ENCODE results near the gene CTBP1. TPM values are rescaled to one million over a fixed set of nuclear protein-coding genes. Genes with fewer than 3 reads are reported as not detected.

Gene CTBP1
- total and polyA plus RNA-seq, 7 donors, result 67.9 to 162 (median 113) TPM

GRCh38 chr4:1202526-1203011 lies 46.4 kb downstream of the CTBP1 start:
- H3K27ac ChIP-seq, result peak overlapping the region; percentile 69 to 85 (median 74)

DNA sequence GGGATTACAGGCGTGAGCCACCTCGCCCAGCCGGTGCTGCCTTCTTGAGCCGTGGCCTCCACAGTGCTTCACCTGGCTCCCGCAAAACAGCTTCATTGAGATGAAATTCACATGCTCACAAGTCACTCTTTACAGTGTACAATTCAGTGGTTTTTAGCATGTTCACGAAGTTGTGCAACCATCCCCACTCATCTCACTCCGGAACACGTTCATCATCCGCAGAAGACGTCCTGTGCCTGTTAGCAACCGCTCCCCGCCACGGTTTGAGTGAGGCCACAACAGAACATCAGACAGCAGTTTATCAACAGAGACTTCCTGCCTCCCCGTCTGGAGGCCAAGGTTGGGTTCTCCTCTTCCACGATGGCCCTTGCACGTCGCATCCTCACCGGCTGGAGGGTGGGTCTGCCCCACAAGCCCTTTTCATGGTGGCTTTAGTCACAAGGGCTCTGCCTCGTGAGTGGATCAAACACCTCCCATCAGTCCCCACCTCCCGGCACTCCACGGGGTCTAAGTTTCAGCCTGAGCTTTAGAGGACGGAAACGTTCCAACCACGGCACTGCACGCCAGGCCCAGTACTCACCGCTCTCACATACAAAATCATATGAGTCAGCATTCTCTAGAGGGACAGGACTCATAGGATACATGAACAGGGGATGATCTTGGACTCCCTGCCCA lies 46.9 kb downstream of the CTBP1 start:
- H3K4me3 ChIP-seq, result peak overlapping the region in 2 of 4 donors; percentile 34 to 40
- TF ChIP-seq POLR2AphosphoS5 (IDR thresholded peaks at IDR 0.05) (peak; percentile 61 to 80 (median 74)), POLR2A (IDR thresholded peaks at IDR 0.05) (peak in 1 of 2 donors; percentile 15), EP300 (IDR thresholded peaks at IDR 0.05) (peak in 2 of 4 donors; percentile 38 to 52), CTCF (IDR thresholded peaks at IDR 0.05) (no peak)
- H3K27ac ChIP-seq, result peak overlapping the region; percentile 69 to 85 (median 74)
- H3K4me1 ChIP-seq, result peaks cover 0 to 40% (median 38%) of the 10 kb centered on the region in 4 donors
- no peaks in the 10 kb centered on the region for H3K27me3 ChIP-seq
- DNase-seq, result peak; percentile 96
- H3K36me3 ChIP-seq, result no peaks in the 10 kb centered on the region
- intact Hi-C loops (cut with DNase I), result loop anchor here (5.0 kb wide), 1 partner anchor 35 kb away; no protein-coding TSS in a partner anchor
- H3K9me3 ChIP-seq, result no peaks in the 10 kb centered on the region
- WGBS, 2 donors, result 37 to 73% methylated on average over 26 of the region's 26 CpGs

More at GRCh38 chr4:1202526-1203011, 46.4 kb downstream of the CTBP1 start:
- 90% methylated on average over 19 of the region's 19 CpGs for WGBS, 2 donors
- Histone ChIP-seq H3K36me3 (no peaks in the 10 kb centered on the region), H3K4me1 (peaks cover 0 to 43% (median 42%) of the 10 kb centered on the region in 4 donors), H3K4me3 (no peak overlapping the region), H3K9me3 (no peaks in the 10 kb centered on the region), H3K27me3 (no peaks in the 10 kb centered on the region)
- peak; percentile 64 for DNase-seq
- intact Hi-C loops (cut with DNase I), result loop anchor here (5.0 kb wide), 1 partner anchor 35 kb away; no protein-coding TSS in a partner anchor
- TF ChIP-seq CTCF (IDR thresholded peaks at IDR 0.05) (no peak), POLR2AphosphoS5 (IDR thresholded peaks at IDR 0.05) (no peak), POLR2A (IDR thresholded peaks at IDR 0.05) (no peak), EP300 (IDR thresholded peaks at IDR 0.05) (no peak)

DNA sequence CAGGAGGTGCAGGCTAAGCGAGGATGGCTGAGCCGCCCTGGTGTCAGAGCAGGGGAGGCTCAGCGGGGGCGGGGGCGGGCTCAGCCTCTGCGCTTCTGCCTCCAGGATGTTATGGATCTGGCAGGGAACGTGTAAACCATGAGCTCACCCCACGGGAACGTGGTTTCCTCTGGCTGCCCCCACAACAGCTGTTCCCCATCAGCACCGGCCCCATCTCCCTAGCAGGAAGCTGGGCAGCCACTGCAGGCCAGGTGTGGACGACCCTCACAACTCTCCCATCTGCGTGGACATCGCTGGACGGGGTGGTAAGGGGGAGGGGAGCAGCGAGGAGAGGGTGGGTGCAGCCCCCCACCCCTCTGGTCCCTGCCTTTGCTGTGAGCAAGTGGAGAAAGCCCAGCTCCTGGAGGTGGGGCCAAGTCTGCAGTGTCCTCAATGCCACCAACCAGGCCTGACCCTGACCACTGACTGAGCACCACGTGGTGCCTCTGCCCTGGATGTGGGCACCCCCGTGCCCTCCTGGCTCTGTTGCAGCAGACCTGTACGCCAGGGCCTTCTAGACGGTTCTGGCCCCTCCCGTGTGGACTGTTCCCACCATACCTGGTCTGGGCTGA lies 48.4 kb downstream of the CTBP1 start:
- TF ChIP-seq POLR2A (IDR thresholded peaks at IDR 0.05) (no peak), POLR2AphosphoS5 (IDR thresholded peaks at IDR 0.05) (peak; percentile 63 to 81 (median 78))
- no peaks in the 10 kb centered on the region for H3K27me3 ChIP-seq
- H3K4me3 ChIP-seq, result peak overlapping the region; percentile 11 to 40 (median 31)
- H3K27ac ChIP-seq, result peak overlapping the region; percentile 69 to 85 (median 74)
- intact Hi-C loops (cut with DNase I), result loop anchor here (5.0 kb wide), 1 partner anchor 33 kb away; no protein-coding TSS in a partner anchor
- WGBS, 2 donors, result 34 to 69% methylated on average over 20 of the region's 20 CpGs
- peaks cover 0 to 38% (median 35%) of the 10 kb centered on the region in 4 donors for H3K4me1 ChIP-seq
- DNase-seq, result peak; percentile 96
- no peaks in the 10 kb centered on the region for H3K9me3 ChIP-seq
- no peaks in the 10 kb centered on the region for H3K36me3 ChIP-seq

GRCh38 chr4:1199556-1200331 lies 49.2 kb downstream of the CTBP1 start:
- Histone ChIP-seq H3K4me1 (peaks cover 0 to 45% (median 42%) of the 10 kb centered on the region in 4 donors), H3K27ac (peak overlapping the region; percentile 69 to 85 (median 74)), H3K4me3 (peak overlapping the region in 3 of 4 donors; percentile 28 to 40 (median 34)), H3K9me3 (no peaks in the 10 kb centered on the region), H3K27me3 (no peaks in the 10 kb centered on the region), H3K36me3 (no peaks in the 10 kb centered on the region)
- no peak for TF ChIP-seq POLR2A (IDR thresholded peaks at IDR 0.05)
- no peak for TF ChIP-seq POLR2AphosphoS5 (IDR thresholded peaks at IDR 0.05)
- TF ChIP-seq CTCF (IDR thresholded peaks at IDR 0.05), result no peak
- TF ChIP-seq EP300 (IDR thresholded peaks at IDR 0.05), result no peak
- DNase-seq, result peak; percentile 62
- intact Hi-C loops (cut with DNase I), result loop anchor here (5.0 kb wide), 1 partner anchor 32 kb away; no protein-coding TSS in a partner anchor
- 81 to 84% methylated on average over 27 of the region's 27 CpGs for WGBS, 2 donors
